ENCODE data around the gene RNF212.

- TF ChIP-seq CTCF (IDR thresholded peaks at IDR 0.05; ENCODE audit: low read depth, low read length) (no peak), EZH2phosphoT487 (IDR thresholded peaks at IDR 0.05; ENCODE audit: low read depth) (no peak)
These were observed 62.7 kb downstream of the RNF212 start for GRCh38 chr4:1050486-1051213.

Data from OCI-LY3 (cell line).